PC-9 (cell line): ENCODE results near the gene CASKIN1. TPM values are rescaled to one million over a fixed set of nuclear protein-coding genes. Genes with fewer than 3 reads are reported as not detected.

Experiments
- BruUV-seq: library from RNA; stranded (reverse); fragments of 400-500 nt; replicated peaks from 2 replicates; lab custom pipeline; 2021; lab: Mats Ljungman, UMichigan
- CTCF ChIA-PET: fragments of 300-600 bp; sonication (Branson Sonifier 250); formaldehyde crosslinking; loops from one replicate; lab custom pipeline; 2022; ENCODE audit warnings: antibody characterized with exemption; lab: Charles Lee
- POLR2A ChIA-PET: fragments of 300-600 bp; sonication (Branson Sonifier 250); formaldehyde crosslinking; loops from one replicate; lab custom pipeline; 2022; ENCODE audit warnings: antibody characterized with exemption; ENCODE audit not compliant: unreplicated experiment; lab: Charles Lee
- DNase-seq, 2 experiments: peaks; one replicate each; pipeline versions ENCODE4 v3.0.0 to v3.0.0-alpha.2; 2015 to 2022; ENCODE audit warnings: mixed read lengths in 1 of 2
- H2AFZ ChIP-seq: fragments of 200-600 bp; sonication (generic); 2 replicates; pipeline ENCODE4 v1.8.1; 2017; ENCODE audit warnings: antibody characterized with exemption
- H3F3A ChIP-seq: fragments of 200-600 bp; sonication (generic); 2 replicates; pipeline ENCODE4 v1.8.1; 2017; ENCODE audit warnings: antibody characterized with exemption, mild to moderate bottlenecking, low read depth; ENCODE audit not compliant: insufficient read depth
- H3K27ac ChIP-seq: fragments of 200-600 bp; sonication (generic); 2 replicates; pipeline ENCODE4 v1.6.1; 2016; ENCODE audit warnings: mixed run types
- H3K27me3 ChIP-seq: fragments of 200-600 bp; sonication (generic); 2 replicates; pipeline ENCODE4 v1.6.1; 2016; ENCODE audit warnings: low read depth, mixed run types; ENCODE audit not compliant: insufficient read depth
- H3K36me3 ChIP-seq: fragments of 200-600 bp; sonication (generic); 2 replicates; pipeline ENCODE4 v1.6.1; 2016; ENCODE audit warnings: low read depth, mixed run types
- H3K4me1 ChIP-seq: fragments of 200-600 bp; sonication (generic); replicated peaks from 2 replicates; pipeline ENCODE4 v1.6.1; 2016; ENCODE audit warnings: mixed run types; ENCODE audit not compliant: insufficient read depth
- H3K4me2 ChIP-seq: fragments of 200-600 bp; sonication (generic); 2 replicates; pipeline ENCODE4 v1.6.1; 2017; ENCODE audit warnings: mixed run types
- H3K4me3 ChIP-seq: fragments of 200-600 bp; sonication (generic); 2 replicates; pipeline ENCODE4 v1.6.1; 2016; ENCODE audit warnings: mixed run types
- H3K79me2 ChIP-seq: fragments of 200-600 bp; sonication (generic); 2 replicates; pipeline ENCODE4 v1.6.1; 2017; ENCODE audit warnings: low read depth, mixed run types
- H3K9me2 ChIP-seq: fragments of 200-600 bp; sonication (generic); 2 replicates; pipeline ENCODE4 v1.8.1; 2017; ENCODE audit warnings: mild to moderate bottlenecking; ENCODE audit not compliant: insufficient read depth
- H3K9me3 ChIP-seq: fragments of 200-600 bp; sonication (generic); 2 replicates; pipeline ENCODE4 v1.8.1; 2016; ENCODE audit warnings: low read depth; ENCODE audit not compliant: insufficient read depth
- H4K20me1 ChIP-seq: fragments of 200-600 bp; sonication (generic); 2 replicates; pipeline ENCODE4 v1.8.1; 2017; ENCODE audit not compliant: insufficient read depth
- EZH2 ChIP-seq: fragments of 200-600 bp; sonication (generic); IDR thresholded peaks from 2 replicates; pipeline ENCODE4 v1.8.0; 2017; ENCODE audit warnings: antibody characterized with exemption, low read depth
- intact Hi-C: fragments of 100-400 bp; cut with micrococcal nuclease; formaldehyde crosslinking; loops from one replicate; pipeline ENCODE4 v1.10.0; 2022; ENCODE audit not compliant: unreplicated experiment
- total RNA-seq: library from RNA; stranded (reverse); gene quantifications from 2 replicates; pipeline ENCODE4 v1.2.3, GENCODE V29; 2021
- TF ChIP-seq, protein P1 (sequence below): fragments of 200-600 bp; sonication (generic); conservative IDR thresholded peaks from 2 replicates; pipeline ENCODE4 v1.6.1; 2017; ENCODE audit warnings: mixed run types, antibody characterized with exemption, mild to moderate bottlenecking, moderate library complexity

CASKIN1 gene
- total RNA-seq, 1 experiment from 2014 or later: 2.1 TPM

DNA sequence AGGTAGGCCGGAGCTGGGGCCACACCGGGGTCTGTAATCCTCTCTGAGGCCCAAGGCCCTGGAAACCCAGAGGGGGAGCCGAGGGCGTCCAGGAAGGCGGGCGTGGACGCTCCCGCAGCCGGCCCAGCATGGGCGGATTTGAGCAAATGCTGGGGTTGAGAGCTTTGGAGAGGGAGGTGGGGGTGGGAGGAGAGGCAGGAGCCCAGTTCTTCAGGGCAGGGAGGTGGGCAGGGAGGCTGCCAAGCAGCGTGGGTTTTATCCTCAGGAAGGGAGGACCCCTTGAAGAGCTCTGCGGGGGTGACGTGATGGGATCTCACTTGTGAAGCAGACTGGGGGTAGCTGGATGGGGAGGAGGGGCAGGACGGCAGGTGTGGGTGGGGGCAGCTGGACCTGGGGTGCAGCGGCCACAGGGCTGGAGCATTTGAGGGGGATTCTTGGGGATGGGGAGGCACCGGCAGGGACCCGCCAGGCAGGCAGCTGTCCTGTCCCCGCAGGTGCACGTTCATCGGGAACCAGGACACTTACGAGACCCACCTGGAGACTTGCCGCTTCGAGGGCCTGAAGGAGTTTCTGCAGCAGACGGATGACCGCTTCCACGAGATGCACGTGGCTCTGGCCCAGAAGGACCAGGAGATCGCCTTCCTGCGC is 23.6 kb downstream of the CASKIN1 start:
- no peaks in the 10 kb centered on the region; the same call in 1 of the 2 replicates for H3F3A ChIP-seq
- intact Hi-C loops: no loop called here
- ChIA-PET POLR2A (no interaction called here), CTCF (no interaction called here)
- H3K9me2 ChIP-seq: no peaks in the 10 kb centered on the region
- H3K36me3 ChIP-seq: 0 out of 2 replicates have a peak, but pooled peaks cover under 1% of the 10 kb centered on the region
- DNase-seq: no peak
- BruUV-seq: no TSS peak
- H2AFZ ChIP-seq: no peak overlapping the region
- no peak overlapping the region for H3K4me3 ChIP-seq
- no peaks in the 10 kb centered on the region for H3K9me3 ChIP-seq
- H3K4me1 ChIP-seq: no peaks in the 10 kb centered on the region
- no peak overlapping the region for H3K4me2 ChIP-seq
- TF ChIP-seq EZH2: no peak
- TF ChIP-seq, protein P1, sequence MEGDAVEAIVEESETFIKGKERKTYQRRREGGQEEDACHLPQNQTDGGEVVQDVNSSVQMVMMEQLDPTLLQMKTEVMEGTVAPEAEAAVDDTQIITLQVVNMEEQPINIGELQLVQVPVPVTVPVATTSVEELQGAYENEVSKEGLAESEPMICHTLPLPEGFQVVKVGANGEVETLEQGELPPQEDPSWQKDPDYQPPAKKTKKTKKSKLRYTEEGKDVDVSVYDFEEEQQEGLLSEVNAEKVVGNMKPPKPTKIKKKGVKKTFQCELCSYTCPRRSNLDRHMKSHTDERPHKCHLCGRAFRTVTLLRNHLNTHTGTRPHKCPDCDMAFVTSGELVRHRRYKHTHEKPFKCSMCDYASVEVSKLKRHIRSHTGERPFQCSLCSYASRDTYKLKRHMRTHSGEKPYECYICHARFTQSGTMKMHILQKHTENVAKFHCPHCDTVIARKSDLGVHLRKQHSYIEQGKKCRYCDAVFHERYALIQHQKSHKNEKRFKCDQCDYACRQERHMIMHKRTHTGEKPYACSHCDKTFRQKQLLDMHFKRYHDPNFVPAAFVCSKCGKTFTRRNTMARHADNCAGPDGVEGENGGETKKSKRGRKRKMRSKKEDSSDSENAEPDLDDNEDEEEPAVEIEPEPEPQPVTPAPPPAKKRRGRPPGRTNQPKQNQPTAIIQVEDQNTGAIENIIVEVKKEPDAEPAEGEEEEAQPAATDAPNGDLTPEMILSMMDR: no peak
- no peak overlapping the region for H3K27ac ChIP-seq
- H3K79me2 ChIP-seq: no peaks in the 10 kb centered on the region
- H4K20me1 ChIP-seq: peaks cover 11% of the 10 kb centered on the region; the same call in 1 of the 2 replicates
- no peaks in the 10 kb centered on the region for H3K27me3 ChIP-seq

DNA sequence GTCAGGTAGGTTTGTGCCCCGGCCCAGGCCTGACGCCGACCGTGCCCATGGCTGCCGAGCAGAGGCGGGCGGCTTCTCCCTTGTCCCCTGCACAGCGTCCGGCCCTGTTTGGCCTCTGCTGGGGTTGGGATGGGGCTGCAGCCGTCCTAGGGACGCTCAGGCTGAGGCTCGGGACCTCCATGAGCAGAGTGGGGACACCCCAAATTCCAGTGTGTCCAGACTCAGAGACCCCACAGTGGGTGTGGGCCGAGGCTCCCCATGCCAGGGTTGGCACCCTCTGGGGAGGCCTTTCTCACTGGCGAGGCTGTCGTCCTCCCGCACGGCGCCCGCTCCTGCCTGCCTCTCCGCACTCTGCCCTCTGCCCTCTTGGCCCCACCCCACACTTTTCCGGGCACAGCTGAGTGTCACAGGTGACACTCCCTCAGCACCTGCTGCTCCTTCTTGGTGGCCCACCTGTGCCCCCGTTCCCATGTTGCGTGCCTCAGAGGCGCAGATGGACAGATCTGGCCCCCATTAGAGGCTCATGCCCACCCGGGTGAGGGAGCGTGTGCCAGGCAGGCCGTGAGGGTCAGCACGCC is 24.7 kb downstream of the CASKIN1 start:
- no TSS peak for BruUV-seq
- POLR2A ChIA-PET: no interaction called here
- intact Hi-C loops: no loop called here

DNA sequence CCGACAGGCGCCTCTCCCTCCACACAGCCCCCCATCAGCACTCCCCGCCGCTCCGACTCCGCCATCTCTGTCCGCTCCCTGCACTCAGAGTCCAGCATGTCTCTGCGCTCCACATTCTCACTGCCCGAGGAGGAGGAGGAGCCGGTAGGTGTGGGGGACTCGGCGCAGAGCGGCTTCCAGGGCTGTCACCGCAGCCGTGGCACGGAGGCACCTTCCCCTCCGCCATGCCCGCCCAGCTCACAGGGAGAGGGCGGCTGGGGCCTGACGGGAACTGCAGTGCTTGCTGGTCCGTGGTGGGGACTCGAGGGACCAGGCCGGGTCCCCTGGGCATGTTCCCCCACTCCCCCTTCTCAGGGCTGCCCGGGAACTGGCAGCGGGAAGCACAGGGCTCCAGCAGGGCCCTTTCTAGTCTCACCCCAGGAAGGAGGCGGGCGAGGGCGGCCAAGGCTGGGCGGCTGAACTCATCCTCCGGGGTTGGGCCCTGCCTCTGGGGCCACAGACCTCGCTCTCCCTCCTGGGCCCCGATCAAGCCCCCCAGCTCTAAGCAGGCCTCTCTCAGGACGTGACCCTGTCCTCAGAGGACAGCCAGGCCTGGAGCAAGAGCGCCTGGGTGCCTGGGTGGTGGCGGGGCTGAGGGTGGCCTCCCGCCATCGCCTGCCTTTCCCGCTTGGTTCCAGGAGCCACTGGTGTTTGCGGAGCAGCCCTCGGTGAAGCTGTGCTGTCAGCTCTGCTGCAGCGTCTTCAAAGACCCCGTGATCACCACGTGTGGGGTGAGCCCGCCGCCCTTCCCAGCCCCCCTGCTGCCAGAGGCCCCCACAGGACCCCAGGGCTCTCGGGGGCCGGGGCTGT is 25.6 kb downstream of the CASKIN1 start:
- no peak overlapping the region for H3K4me2 ChIP-seq
- peaks cover 7% of the 10 kb centered on the region; the same call in 1 of the 2 replicates for H3F3A ChIP-seq
- H3K4me1 ChIP-seq: peaks cover 8% of the 10 kb centered on the region
- no peaks in the 10 kb centered on the region for H3K27me3 ChIP-seq
- no peak for DNase-seq
- H3K4me3 ChIP-seq: no peak overlapping the region
- POLR2A ChIA-PET: no interaction called here
- CTCF ChIA-PET: no interaction called here
- intact Hi-C loops: no loop called here
- H4K20me1 ChIP-seq: peaks cover 24% of the 10 kb centered on the region
- H3K36me3 ChIP-seq: 0 out of 2 replicates have a peak, but pooled peaks cover 9% of the 10 kb centered on the region
- H3K9me2 ChIP-seq: no peaks in the 10 kb centered on the region
- peaks cover 14% of the 10 kb centered on the region for H3K79me2 ChIP-seq
- no peak overlapping the region for H2AFZ ChIP-seq
- TF ChIP-seq, protein P1: no peak
- TF ChIP-seq EZH2: no peak
- no peak overlapping the region for H3K27ac ChIP-seq
- BruUV-seq: no TSS peak
- H3K9me3 ChIP-seq: no peaks in the 10 kb centered on the region

More for the DNA sequence above, 24.7 kb downstream of the CASKIN1 start:
- Histone ChIP-seq H3K4me3 (no peak overlapping the region), H3K9me2 (no peaks in the 10 kb centered on the region), H2AFZ (no peak overlapping the region), H4K20me1 (peaks cover 15% of the 10 kb centered on the region), H3K9me3 (no peaks in the 10 kb centered on the region), H3K4me2 (no peak overlapping the region), H3K27ac (no peak overlapping the region), H3K36me3 (0 out of 2 replicates have a peak, but pooled peaks cover 9% of the 10 kb centered on the region), H3F3A (no peaks in the 10 kb centered on the region; the same call in 1 of the 2 replicates), H3K79me2 (peaks cover 7% of the 10 kb centered on the region; the same call in 1 of the 2 replicates), H3K27me3 (no peaks in the 10 kb centered on the region), H3K4me1 (no peaks in the 10 kb centered on the region)
- no peak for TF ChIP-seq EZH2
- TF ChIP-seq, protein P1: no peak
- CTCF ChIA-PET: no interaction called here
- no peak for DNase-seq
